Urothelium cell line (cell line): Measurements from ENCODE around the gene ZER1.
"Not testable (repeated sequence)": the region's sequence is repeated elsewhere in the genome, so short reads cannot be mapped to it uniquely, and the experiment has no call there.

Source experiments
- DNase-seq: peaks from one replicate; pipeline ENCODE4 v3.0.0; 2011; ENCODE audit warnings: low spot score, mixed read lengths
- FAIRE-seq: peaks from 2 replicates; lab custom pipeline; 2011; peaks lifted over from hg19 to GRCh38; lab: Jason Lieb, UNC

Gene ZER1

GRCh38 chr9:128771745-128772519 lies at the start of gene ZER1:
TSS of gene ZER1 (minus strand) at chr9:128771927. CDS start at chr9:128755565, 16,362 bp downstream.
- DNase-seq (peak; percentile 94), FAIRE-seq (no peak)

- FAIRE-seq: no peak
- no peak for DNase-seq
Observed at GRCh38 chr9:128820665-128821583, 49.2 kb upstream of the ZER1 start.

GRCh38 chr9:128819716-128820664 lies 48.3 kb upstream of the ZER1 start:
- DNase-seq: no peak
- no peak for FAIRE-seq

- no peak for DNase-seq
- FAIRE-seq: no peak
Observed at GRCh38 chr9:128818839-128819715, 47.4 kb upstream of the ZER1 start.

GRCh38 chr9:128818099-128818838 lies 46.5 kb upstream of the ZER1 start, which contains the start of gene ENDOG:
TSS of gene ENDOG (plus strand) at chr9:128818500. CDS start at chr9:128818685, 185 bp downstream.
- DNase-seq (peak; percentile 93), FAIRE-seq (no peak)

GRCh38 chr9:128810873-128811272 lies 39.1 kb upstream of the ZER1 start:
- no peak for FAIRE-seq
- no peak for DNase-seq

GRCh38 chr9:128809831-128810230 lies 38.1 kb upstream of the ZER1 start:
- no peak for FAIRE-seq
- DNase-seq: no peak

GRCh38 chr9:128809036-128809599 lies 37.4 kb upstream of the ZER1 start:
- DNase-seq (no peak), FAIRE-seq (no peak)

GRCh38 chr9:128808543-128808942 lies 36.8 kb upstream of the ZER1 start:
- DNase-seq (no peak), FAIRE-seq (no peak)

GRCh38 chr9:128807827-128808226 lies 36.1 kb upstream of the ZER1 start:
- no peak for FAIRE-seq

GRCh38 chr9:128805661-128806060 lies 33.9 kb upstream of the ZER1 start:
- DNase-seq: no peak
- FAIRE-seq: no peak

More at GRCh38 chr9:128807827-128808226, 36.1 kb upstream of the ZER1 start:
- DNase-seq: no peak

- no peak for FAIRE-seq
Observed at GRCh38 chr9:128802482-128802881, 30.8 kb upstream of the ZER1 start.

GRCh38 chr9:128800061-128800460 lies 28.3 kb upstream of the ZER1 start:
- DNase-seq: no peak
- FAIRE-seq: no peak

More at GRCh38 chr9:128802482-128802881, 30.8 kb upstream of the ZER1 start:
- no peak for DNase-seq

GRCh38 chr9:128798896-128799295 lies 27.2 kb upstream of the ZER1 start:
- DNase-seq: no peak
- FAIRE-seq: no peak

GRCh38 chr9:128794961-128795360 lies 23.2 kb upstream of the ZER1 start:
- not testable (repeated sequence) for FAIRE-seq, DNase-seq

GRCh38 chr9:128792978-128793686 lies 21.4 kb upstream of the ZER1 start:
- no peak for DNase-seq

GRCh38 chr9:128792134-128792533 lies 20.4 kb upstream of the ZER1 start:
- no peak for DNase-seq
- FAIRE-seq: no peak

More at GRCh38 chr9:128792978-128793686, 21.4 kb upstream of the ZER1 start:
- FAIRE-seq: no peak

GRCh38 chr9:128790536-128790935 lies 18.8 kb upstream of the ZER1 start:
- no peak for DNase-seq

More at GRCh38 chr9:128790536-128790935, 18.8 kb upstream of the ZER1 start:
- no peak for FAIRE-seq
